GM19455 (cell line): Measurements from ENCODE around the gene SOX1.

Experiments used
- ATAC-seq: cut with Tn5 transposase; IDR thresholded peaks from one replicate; pipeline ENCODE4 v1.9.1; 2021; ENCODE audit not compliant: unreplicated experiment

Gene SOX1

GRCh38 chr13:112071723-112072533, 5.0 kb downstream of the SOX1 start:
- no peak for ATAC-seq

DNA sequence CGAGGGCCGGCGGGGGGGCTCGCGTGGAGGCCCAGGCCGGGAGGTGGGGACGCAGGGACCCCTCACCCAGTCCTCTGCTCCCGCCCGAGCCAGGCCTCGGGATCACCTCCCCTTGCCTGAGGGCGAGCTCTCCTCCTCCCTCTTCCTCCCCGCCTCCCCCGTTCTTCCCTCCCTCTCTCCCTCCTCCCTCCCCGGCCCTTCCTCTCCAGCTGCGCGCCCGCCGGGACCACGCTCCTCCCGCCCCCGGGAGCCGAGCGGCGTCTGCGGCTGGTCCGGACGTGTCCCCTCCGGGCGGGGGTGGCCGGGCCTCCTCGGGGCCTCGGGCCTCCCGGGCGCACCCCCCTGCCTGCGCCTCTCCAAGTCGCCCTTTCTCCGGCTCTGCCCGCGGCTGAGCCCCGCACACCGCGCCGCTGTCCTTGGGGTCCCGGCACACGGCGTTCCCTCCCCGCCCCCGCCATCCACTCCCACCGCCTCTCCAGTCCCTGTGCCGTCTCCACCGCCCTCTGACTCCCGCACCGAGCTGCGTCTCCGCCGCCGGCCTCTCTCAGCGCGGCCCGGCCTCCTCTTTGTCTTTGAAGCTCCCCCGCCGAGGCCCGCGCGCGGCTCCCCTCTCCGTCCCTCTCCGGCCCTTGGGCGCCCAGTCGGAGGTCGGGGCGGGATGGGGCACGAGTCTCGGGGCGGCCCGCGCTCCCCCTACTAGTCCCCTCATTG, 5.7 kb downstream of the SOX1 start:
- no peak for ATAC-seq

GRCh38 chr13:112073245-112074138, 6.5 kb downstream of the SOX1 start:
- no peak for ATAC-seq

DNA sequence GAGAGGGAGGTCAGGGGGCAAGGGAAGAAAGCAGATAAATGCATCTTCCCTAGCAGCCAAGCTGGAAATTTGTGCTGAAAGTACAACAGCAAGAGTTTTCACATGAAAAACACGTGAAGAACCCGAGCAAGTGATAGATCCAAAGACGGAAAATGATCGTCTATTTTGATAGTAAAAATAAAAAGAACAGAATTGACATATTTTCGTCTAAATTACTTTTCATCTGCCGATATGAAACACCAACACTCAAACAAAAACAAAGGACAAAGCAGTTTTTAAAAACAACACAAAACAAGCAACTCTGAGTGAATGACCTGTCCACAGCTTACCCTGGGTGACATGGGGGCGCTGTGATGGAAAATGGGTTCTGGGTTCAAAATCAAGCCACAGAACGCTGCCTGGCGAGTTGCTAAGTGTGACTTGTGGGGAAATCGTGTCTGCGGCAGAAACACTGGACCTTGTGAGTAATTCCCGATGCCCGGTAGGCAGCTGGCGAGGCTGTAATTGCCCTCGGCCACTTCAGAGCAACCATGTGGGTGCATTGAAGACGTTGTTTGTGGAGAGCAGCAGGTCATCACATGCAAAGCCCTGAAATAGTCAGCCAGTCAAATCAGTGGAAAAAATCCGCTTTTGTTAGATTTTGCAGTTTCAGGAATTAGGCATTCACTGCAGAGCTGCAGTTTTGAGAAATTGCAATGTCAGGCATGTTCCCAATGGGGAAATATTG, 7.4 kb downstream of the SOX1 start:
- no peak for ATAC-seq

GRCh38 chr13:112077729-112078128, 10.8 kb downstream of the SOX1 start:
- ATAC-seq = no peak

DNA sequence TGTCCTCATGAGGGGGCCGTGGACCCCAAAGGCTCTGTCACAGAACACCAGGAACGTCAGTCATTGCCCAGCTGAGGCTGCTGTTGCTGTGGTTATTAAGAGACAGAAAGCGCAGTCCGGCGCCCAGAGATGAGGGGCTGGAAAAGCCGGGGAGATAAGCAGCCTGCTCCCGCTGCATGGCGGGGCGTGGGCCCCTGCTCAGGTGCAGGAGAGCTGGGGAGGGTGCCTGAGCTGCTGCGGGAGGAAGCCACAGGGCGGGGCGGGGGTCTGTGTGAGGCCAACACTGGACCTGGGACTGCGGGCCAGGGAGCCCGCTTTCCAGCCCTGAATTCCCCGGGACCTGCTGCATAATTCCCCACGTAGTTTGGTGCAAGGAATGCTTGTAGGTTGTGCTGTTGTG, 11.3 kb downstream of the SOX1 start:
- ATAC-seq = no peak

DNA sequence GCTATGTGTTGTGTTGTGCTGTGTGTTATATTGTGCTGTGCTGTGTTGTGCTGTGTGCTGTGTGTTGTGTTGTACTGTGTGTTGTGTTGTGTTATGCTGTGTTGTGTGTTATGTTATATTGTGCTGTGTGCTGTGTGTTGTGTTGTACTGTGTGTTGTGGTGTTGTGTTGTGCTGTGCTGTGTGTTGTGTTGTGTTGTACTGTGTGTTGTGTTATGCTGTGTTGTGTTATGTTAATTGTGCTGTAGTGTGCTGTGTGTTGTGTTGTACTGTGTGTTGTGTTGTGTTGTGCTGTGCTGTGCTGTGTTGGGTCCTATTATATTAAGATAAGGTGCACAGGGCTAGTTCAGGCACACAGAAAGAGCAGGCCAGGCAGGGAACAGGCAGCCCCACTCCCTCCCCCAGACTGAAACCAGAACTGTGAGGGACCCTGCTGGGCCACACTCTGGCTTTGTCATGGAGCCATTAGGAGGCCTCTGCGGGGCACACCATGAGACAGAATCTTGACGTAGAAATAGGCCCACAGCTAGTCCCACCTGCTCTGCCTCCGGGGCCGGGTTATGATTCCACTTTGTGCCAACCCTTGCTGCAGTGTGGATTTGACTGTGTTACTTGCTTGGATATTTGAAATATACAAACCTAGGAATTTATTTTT, 12.1 kb downstream of the SOX1 start:
- ATAC-seq = no peak

DNA sequence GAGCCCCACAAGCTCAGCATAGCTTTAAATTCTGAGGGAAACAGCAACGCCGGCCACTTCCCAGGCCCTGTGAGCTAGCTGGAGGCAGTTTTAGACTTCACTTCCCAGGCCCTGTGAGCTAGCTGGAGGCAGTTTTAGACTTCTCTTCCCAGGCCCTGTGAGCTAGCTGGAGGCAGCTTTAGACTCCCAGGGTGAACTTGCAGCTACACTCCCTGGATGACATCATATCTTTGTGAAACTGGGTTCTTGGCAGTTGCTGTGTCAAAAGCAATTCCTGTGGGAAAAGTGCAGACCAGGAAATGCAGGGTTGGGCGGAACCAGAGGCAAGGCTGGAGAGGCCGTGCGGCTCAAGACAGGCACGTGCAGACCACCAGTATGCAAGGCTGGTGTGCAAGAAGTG, 12.7 kb downstream of the SOX1 start:
- ATAC-seq = no peak

DNA sequence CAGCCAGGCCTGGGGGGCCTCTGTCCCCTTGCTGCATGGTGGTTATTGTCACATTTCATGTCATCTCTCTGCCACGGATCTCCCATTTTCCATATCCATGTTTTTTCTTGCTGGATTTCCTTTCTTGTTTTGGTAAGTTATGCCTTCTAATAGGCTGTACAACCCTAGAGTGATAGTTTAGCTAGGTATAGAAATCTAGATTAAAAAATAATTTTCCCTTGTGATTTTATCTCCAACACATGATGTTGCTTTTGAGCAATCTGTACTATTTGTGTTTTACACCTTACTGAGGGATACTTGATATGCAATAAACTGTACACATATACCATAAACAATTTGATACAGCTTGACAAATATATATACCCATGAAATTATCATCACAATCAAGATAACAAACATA, 17.0 kb downstream of the SOX1 start:
- ATAC-seq = no peak

DNA sequence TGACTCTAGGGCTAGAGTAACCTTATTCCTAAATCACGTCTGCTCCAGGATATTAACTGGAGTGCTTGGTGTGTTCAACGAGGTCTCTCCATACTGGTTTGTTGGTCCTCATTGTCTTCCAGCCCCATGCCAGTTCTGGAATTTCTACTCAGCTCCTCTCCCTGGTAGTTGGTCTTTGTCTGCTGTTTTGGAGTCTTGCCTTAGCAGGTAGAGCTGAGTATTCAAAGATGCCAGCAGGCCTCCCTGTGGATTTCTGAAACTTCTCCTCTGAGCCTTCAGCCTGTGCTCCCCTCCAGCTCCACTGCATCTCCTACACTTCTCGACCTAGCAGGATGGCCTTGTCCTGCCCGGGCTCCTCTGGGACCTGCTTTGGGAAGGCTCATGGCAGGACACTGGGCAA, 25.5 kb downstream of the SOX1 start:
- no peak for ATAC-seq

DNA sequence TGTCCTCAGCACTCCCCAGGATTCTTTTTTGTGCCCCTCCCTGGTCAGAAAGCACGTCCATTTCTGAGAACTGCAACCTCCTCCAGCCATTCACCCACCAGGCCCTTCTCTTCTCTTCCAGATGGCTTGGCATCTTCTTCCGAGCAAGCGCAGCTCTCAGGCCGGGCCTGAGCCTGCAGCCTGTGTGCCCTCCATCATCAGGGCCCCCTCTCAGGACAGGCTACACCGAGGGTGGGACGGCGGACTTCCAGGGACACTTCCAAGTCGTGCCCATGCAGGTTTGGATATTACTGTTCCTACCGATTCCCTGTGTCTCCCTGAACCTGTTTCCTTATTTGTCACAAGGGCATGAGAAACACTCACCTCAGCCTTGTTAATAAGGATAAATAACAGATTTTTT, 28.4 kb downstream of the SOX1 start:
- no peak for ATAC-seq

DNA sequence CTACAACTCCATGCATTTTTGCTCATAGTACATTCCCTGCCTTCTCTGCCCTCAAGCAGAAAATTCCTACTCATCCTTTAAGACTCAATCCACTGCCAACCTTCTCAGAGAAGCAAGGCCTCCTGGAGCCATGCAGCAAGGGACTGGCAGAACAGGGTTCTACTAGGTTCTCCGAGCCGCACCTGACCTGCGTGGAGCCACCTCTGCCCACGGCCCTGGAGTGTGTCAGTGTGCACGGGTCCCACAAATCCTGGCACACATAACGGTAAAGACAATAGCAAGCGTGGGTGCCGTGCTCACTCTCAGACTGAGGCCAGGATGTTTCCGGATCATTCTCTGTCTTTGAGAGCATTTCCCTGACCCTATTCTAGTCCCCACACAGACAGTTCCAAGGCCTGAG, 30.0 kb downstream of the SOX1 start:
- ATAC-seq = no peak

DNA sequence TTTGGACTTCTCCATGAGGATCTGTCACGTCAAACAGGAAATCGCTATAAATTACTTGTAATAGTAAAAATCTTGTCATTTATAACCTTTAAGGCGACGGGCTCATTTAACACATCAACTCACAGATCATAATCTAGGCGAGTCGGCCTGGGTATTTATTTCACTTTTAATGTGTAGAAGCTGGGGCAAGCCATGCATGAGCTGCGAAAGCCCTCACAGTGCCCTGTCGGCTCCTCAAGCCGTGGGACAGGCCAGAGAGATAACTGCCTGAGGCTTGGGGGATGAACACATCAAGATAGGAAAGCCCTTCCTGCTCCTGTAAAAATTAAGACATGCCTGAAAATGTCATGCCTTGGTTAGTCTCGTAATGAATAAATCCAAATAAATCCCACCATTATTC, 30.8 kb downstream of the SOX1 start:
- ATAC-seq = no peak

- no peak for ATAC-seq
Observed at GRCh38 chr13:112098699-112099098, 31.8 kb downstream of the SOX1 start.

DNA sequence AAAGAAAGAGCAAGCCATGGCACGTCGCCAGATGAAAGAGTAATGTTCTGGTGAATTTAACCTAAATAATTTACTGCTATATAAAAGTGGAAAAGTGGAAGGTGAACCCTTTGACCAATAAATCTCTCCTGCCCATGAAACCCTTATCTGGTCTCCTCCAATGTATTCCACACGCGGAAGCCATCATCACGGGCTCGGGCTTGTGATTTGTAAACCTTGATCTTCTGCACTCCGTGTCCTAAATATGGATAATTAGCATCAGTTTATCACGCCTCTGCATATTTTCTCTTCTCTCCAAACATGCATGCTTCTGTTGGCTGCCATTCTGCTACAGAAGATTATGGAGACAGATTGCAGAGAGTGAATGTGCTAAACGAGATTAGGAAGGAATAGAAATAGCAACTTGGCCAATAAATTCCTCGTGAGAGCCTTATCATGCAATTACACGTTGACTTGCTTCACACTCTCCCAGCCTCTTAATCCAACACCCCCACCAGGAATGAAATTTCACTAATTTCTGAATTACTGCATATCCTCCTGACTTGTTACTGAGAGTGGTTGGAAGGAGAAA, 34.5 kb downstream of the SOX1 start:
- ATAC-seq = no peak

GRCh38 chr13:112102243-112102642, 35.3 kb downstream of the SOX1 start:
- ATAC-seq = no peak

GRCh38 chr13:112103260-112103838, 36.4 kb downstream of the SOX1 start:
- ATAC-seq = no peak

GRCh38 chr13:112103961-112104880, 37.3 kb downstream of the SOX1 start:
- ATAC-seq = no peak

GRCh38 chr13:112104881-112105234, 37.9 kb downstream of the SOX1 start:
- no peak for ATAC-seq
